Epidermal melanocyte (primary cell): ENCODE results near the gene NEDD9.
A peak's percentile ranks its signal among the peaks of the same experiment; 100 is the strongest.

Experiments
- DNase-seq: peaks from one replicate; pipeline ENCODE4 v3.0.0; 2011; ENCODE audit warnings: low spot score; ENCODE audit not compliant: insufficient read length

The NEDD9 gene

GRCh38 chr6:11232193-11232769 lies at the start of gene NEDD9:
Gene NEDD9 (minus strand): TSS chr6:11232668. CDS start chr6:11232515, 153 bp downstream.
- peak; percentile 92 for DNase-seq

GRCh38 chr6:11282245-11282644 lies 49.8 kb upstream of the NEDD9 start:
- no peak for DNase-seq

GRCh38 chr6:11280394-11280793 lies 47.9 kb upstream of the NEDD9 start:
- DNase-seq: no peak

- no peak for DNase-seq
Measured at GRCh38 chr6:11279284-11279689, 46.8 kb upstream of the NEDD9 start.

GRCh38 chr6:11278207-11278559 lies 45.7 kb upstream of the NEDD9 start:
- DNase-seq: no peak

- DNase-seq: peak; percentile 70
Measured at GRCh38 chr6:11277275-11278206, 45.1 kb upstream of the NEDD9 start.

GRCh38 chr6:11276911-11277274 lies 44.4 kb upstream of the NEDD9 start:
- DNase-seq: no peak

- no peak for DNase-seq
Measured at GRCh38 chr6:11276228-11276627, 43.8 kb upstream of the NEDD9 start.

- no peak for DNase-seq
Measured at GRCh38 chr6:11275598-11275997, 43.1 kb upstream of the NEDD9 start.

- DNase-seq: no peak
Measured at GRCh38 chr6:11273406-11274065, 41.1 kb upstream of the NEDD9 start.

GRCh38 chr6:11272491-11273192 lies 40.2 kb upstream of the NEDD9 start:
- no peak for DNase-seq

- no peak for DNase-seq
Measured at GRCh38 chr6:11271228-11272020, 39.0 kb upstream of the NEDD9 start.

GRCh38 chr6:11270030-11271027 lies 37.9 kb upstream of the NEDD9 start:
- no peak for DNase-seq

GRCh38 chr6:11268978-11269377 lies 36.5 kb upstream of the NEDD9 start:
- DNase-seq: no peak

- DNase-seq: no peak
Measured at GRCh38 chr6:11266926-11267325, 34.5 kb upstream of the NEDD9 start.

- DNase-seq: no peak
Measured at GRCh38 chr6:11265932-11266331, 33.5 kb upstream of the NEDD9 start.

- DNase-seq: no peak
Measured at GRCh38 chr6:11264100-11264499, 31.6 kb upstream of the NEDD9 start.

GRCh38 chr6:11263291-11263775 lies 30.9 kb upstream of the NEDD9 start:
- DNase-seq: no peak

- no peak for DNase-seq
Measured at GRCh38 chr6:11262242-11262641, 29.8 kb upstream of the NEDD9 start.
